GM23338 (cell line): ENCODE results near the gene CEP89.

Source experiments
- EZH2phosphoT487 ChIP-seq: fragments of 200-600 bp; sonication (generic); IDR thresholded peaks from one replicate; pipeline ENCODE4 v1.8.1; 2018; ENCODE audit warnings: antibody characterized with exemption; ENCODE audit not compliant: unreplicated experiment
- TF ChIP-seq, protein P1 (sequence below): IDR thresholded peaks from one replicate; pipeline ENCODE4 v1.6.1; 2018; ENCODE audit warnings: antibody characterized with exemption; ENCODE audit not compliant: unreplicated experiment

DNA sequence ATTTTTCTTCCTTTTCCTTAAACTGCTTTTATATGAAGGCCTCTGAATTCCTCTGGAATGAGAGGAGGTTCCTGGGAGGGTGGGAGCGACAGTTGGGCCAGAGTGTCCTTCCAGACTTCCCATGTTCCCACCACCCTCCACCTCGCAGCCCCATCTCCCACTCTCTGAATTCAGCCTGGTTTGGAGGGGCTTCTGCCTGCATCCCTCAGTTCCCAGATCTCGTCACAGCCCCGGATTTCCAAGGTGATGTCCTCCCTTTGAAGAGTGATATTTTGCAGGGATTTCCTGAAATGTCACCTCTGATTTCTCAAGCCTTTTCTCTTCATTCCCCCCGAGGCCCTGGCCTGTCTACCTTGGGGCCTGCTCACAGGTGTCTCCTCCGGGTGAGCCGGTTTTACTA lies 85.5 kb downstream of the CEP89 start:
- TF ChIP-seq EZH2phosphoT487 = no peak
- TF ChIP-seq, protein P1, sequence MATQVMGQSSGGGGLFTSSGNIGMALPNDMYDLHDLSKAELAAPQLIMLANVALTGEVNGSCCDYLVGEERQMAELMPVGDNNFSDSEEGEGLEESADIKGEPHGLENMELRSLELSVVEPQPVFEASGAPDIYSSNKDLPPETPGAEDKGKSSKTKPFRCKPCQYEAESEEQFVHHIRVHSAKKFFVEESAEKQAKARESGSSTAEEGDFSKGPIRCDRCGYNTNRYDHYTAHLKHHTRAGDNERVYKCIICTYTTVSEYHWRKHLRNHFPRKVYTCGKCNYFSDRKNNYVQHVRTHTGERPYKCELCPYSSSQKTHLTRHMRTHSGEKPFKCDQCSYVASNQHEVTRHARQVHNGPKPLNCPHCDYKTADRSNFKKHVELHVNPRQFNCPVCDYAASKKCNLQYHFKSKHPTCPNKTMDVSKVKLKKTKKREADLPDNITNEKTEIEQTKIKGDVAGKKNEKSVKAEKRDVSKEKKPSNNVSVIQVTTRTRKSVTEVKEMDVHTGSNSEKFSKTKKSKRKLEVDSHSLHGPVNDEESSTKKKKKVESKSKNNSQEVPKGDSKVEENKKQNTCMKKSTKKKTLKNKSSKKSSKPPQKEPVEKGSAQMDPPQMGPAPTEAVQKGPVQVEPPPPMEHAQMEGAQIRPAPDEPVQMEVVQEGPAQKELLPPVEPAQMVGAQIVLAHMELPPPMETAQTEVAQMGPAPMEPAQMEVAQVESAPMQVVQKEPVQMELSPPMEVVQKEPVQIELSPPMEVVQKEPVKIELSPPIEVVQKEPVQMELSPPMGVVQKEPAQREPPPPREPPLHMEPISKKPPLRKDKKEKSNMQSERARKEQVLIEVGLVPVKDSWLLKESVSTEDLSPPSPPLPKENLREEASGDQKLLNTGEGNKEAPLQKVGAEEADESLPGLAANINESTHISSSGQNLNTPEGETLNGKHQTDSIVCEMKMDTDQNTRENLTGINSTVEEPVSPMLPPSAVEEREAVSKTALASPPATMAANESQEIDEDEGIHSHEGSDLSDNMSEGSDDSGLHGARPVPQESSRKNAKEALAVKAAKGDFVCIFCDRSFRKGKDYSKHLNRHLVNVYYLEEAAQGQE = no peak
